Heart right ventricle (tissue), 16 donors: ENCODE data around the gene SHFL. TPM values are rescaled to one million over a fixed set of nuclear protein-coding genes. Genes with fewer than 3 reads are reported as not detected.
A peak's percentile ranks its signal among the peaks of the same experiment; 100 is the strongest.

Experiments
- ATAC-seq, 8 donors: fragments of 200-7000 bp; cut with Tn5 transposase; one replicate each; pipeline ENCODE4 v1.9.1; 2020; ENCODE audit warnings: mild to moderate bottlenecking in 8 of 8, moderate library complexity in 8 of 8, moderate number of reproducible peaks in 1 of 8
- DNase-seq, 2 donors: peaks; one replicate each; pipeline ENCODE4 v3.0.0-alpha.2; 2020
- H3K27ac ChIP-seq, 10 donors: fragments of 200-600 bp; sonication (generic) in 2 of 10; one replicate each; pipeline versions ENCODE4 v1.5.0 to v1.8.0; 2020 to 2022; ENCODE audit warnings: mild to moderate bottlenecking in 3 of 10
- H3K27me3 ChIP-seq, 7 donors: fragments of 200-600 bp; one replicate each; pipeline ENCODE4 v1.8.0; 2021 to 2022; ENCODE audit warnings: mild to moderate bottlenecking in 2 of 7
- H3K36me3 ChIP-seq, 9 donors: fragments of 200-600 bp; sonication (generic) in 1 of 9; one replicate each; pipeline versions ENCODE4 v1.5.0 to v1.8.0; 2020 to 2022; ENCODE audit warnings: mild to moderate bottlenecking in 2 of 9
- H3K4me1 ChIP-seq, 9 donors: fragments of 200-600 bp; sonication (generic) in 1 of 9; one replicate each; pipeline versions ENCODE4 v1.5.0 to v1.8.0; 2020 to 2022; ENCODE audit warnings: mild to moderate bottlenecking in 4 of 9
- H3K4me3 ChIP-seq, 10 donors: fragments of 200-600 bp; sonication (generic) in 2 of 10; one replicate each; pipeline versions ENCODE4 v1.5.0 to v1.8.0; 2020 to 2022; ENCODE audit warnings: mild to moderate bottlenecking in 7 of 10, moderate library complexity in 2 of 10
- H3K9me3 ChIP-seq, 11 donors: fragments of 200-600 bp in 10 of 11; sonication (generic) in 2 of 11; one replicate each; pipeline versions ENCODE4 v1.5.0 to v1.8.0; 2013 to 2022; ENCODE audit warnings: mild to moderate bottlenecking in 2 of 11, control low read depth in 1 of 11, moderate library complexity in 1 of 11
- CTCF ChIP-seq, 9 donors: fragments of 200-600 bp; sonication (generic) in 2 of 9; IDR thresholded peaks; one replicate each; pipeline versions ENCODE4 v1.5.0 to v1.8.0; 2021 to 2022; ENCODE audit warnings: antibody characterized with exemption in 9 of 9, mild to moderate bottlenecking in 5 of 9, moderate library complexity in 1 of 9
- WGBS, 2 donors: extraction: QIAGEN DNeasy Blood & Tissue Kit; methylation state at CpG; one replicate each; pipeline ENCODE4 v1.1.7; 2013; ENCODE audit warnings: inconsistent platforms in 1 of 2; 5-methylcytosine and 5-hydroxymethylcytosine counted together
- intact Hi-C, 10 donors: fragments of 100-400 bp; cut with DNase I; formaldehyde crosslinking; loops; one replicate each; pipeline versions ENCODE4 v1.11.1 to v1.14.2; 2022
- polyA plus RNA-seq, 2 donors: library from polyadenylated mRNA; stranded (reverse); fragments of 200-250 nt; gene quantifications; one replicate each; pipeline ENCODE4 v1.2.3, GENCODE V29; 2013
- total RNA-seq, 10 donors: library from RNA; stranded (reverse); fragmentation: NEBNext Ultra II Directional in 3 of 10; extraction: Animal tissue kit (Norgen Biotek cat#: 25700) in 3 of 10; gene quantifications; one replicate each; pipeline versions ENCODE4 v1.2.1 to v1.2.4, GENCODE V29; 2021 to 2023
- donor health status: Arrhythmogenic right ventricular cardiomyopathy.
- donor health status: ischemic (EF 13 %, LVEDD 7.1; RV severe dilation, severe dysfunction).
- donor health status: healthy with polysubstance abuse.
- donor health status: DM: no; HTN: yes; CAD: no.
- donor health status: DM: no; HTN: no; CAD: no.
- donor health status: ischemic (EF 25% LVEDD 6.9; RV normal size, moderate dysfunction).
- donor health status: ischemic (EF 25% LVEDD 5.7; RV mildly dilated, moderate dysfunction).
- donor health status: healthy.
- donor health status: DM: yes; HTN: yes; CAD: no.
- donor health status: Ischemic cardiomyopathy.
- donor health status: ischemic (EF 35%, LVEDD 5.7; RV mildly dilated, moderate dysfunction).
- donor health status: nonischemic (EF 11% LVEDD 7.7; RV severe dilation, severe dysfunction).
- donor health status: DM: yes; HTN: yes; CAD: no.
- donor health status: PGD.
- donor health status: ischemic (EF 29% LVEDD 5.4; RV normal size, mild dysfunction).
- donor health status: nonischemic (EF 23%, LVEDD 6.1; RV moderate dilation, normal function).

Gene SHFL
- total and polyA plus RNA-seq, 12 donors = 4.0 to 30.2 (median 10.2) TPM

GRCh38 chr19:10079031-10079453, 7.1 kb upstream of the SHFL start:
- TF ChIP-seq CTCF (IDR thresholded peaks at IDR 0.05) = no peak
- Histone ChIP-seq H3K27me3 (peaks cover 0 to 9% (median 0%) of the 10 kb centered on the region in 7 donors), H3K4me1 (no peaks in the 10 kb centered on the region), H3K9me3 (peaks cover 0 to 13% (median 0%) of the 10 kb centered on the region in 11 donors), H3K36me3 (no peaks in the 10 kb centered on the region), H3K4me3 (no peak overlapping the region), H3K27ac (no peak overlapping the region)
- ATAC-seq (no peak), DNase-seq (no peak)
- intact Hi-C loops = no loop called here
- 53 to 61% methylated on average over 7 of the region's 7 CpGs for WGBS, 2 donors

GRCh38 chr19:10083911-10084310, 2.2 kb upstream of the SHFL start:
- WGBS, 2 donors = 77 to 83% methylated on average over 9 of the region's 9 CpGs
- DNase-seq = no peak
- intact Hi-C loops = no loop called here
- TF ChIP-seq CTCF (IDR thresholded peaks at IDR 0.05) = no peak
- H3K4me3 ChIP-seq = no peak overlapping the region
- no peak for ATAC-seq
- peaks cover 0 to 6% (median 0%) of the 10 kb centered on the region in 7 donors for H3K27me3 ChIP-seq
- peaks cover 0 to 7% (median 0%) of the 10 kb centered on the region in 9 donors for H3K36me3 ChIP-seq
- no peak overlapping the region for H3K27ac ChIP-seq
- H3K4me1 ChIP-seq = peaks cover 0 to 15% (median 10%) of the 10 kb centered on the region in 9 donors
- H3K9me3 ChIP-seq = no peaks in the 10 kb centered on the region

- ATAC-seq (no peak), DNase-seq (no peak)
- WGBS, 2 donors = 66 to 73% methylated on average over 3 of the region's 3 CpGs
- peaks cover 0 to 15% (median 0%) of the 10 kb centered on the region in 9 donors for H3K36me3 ChIP-seq
- intact Hi-C loops = no loop called here
- no peak for TF ChIP-seq CTCF (IDR thresholded peaks at IDR 0.05)
- H3K9me3 ChIP-seq = peaks cover 0 to 2% (median 0%) of the 10 kb centered on the region in 11 donors
- no peak overlapping the region for H3K27ac ChIP-seq
- H3K4me3 ChIP-seq = no peak overlapping the region
- peaks cover 0 to 15% (median 10%) of the 10 kb centered on the region in 9 donors for H3K4me1 ChIP-seq
- no peaks in the 10 kb centered on the region for H3K27me3 ChIP-seq
Observed at GRCh38 chr19:10084803-10085202, 1.3 kb upstream of the SHFL start.

- H3K36me3 ChIP-seq = peaks cover 0 to 34% (median 0%) of the 10 kb centered on the region in 9 donors
- no peaks in the 10 kb centered on the region for H3K27me3 ChIP-seq
- 6 to 8% methylated on average over 38 to 43 of the region's 43 CpGs for WGBS, 2 donors
- TF ChIP-seq CTCF (IDR thresholded peaks at IDR 0.05) = no peak
- peak overlapping the region; percentile 84 to 99 (median 96) for H3K27ac ChIP-seq
- H3K4me3 ChIP-seq = peak overlapping the region; percentile 84 to 100 (median 97)
- H3K9me3 ChIP-seq = peaks cover 0 to 14% (median 0%) of the 10 kb centered on the region in 11 donors
- DNase-seq (peak in 1 of 2 donors; percentile 50), ATAC-seq (peak; percentile 21 to 63 (median 39))
- H3K4me1 ChIP-seq = peaks cover 0 to 15% (median 10%) of the 10 kb centered on the region in 9 donors
- intact Hi-C loops = no loop called here
Observed at GRCh38 chr19:10086591-10087192, 575 bp downstream of the SHFL start.
